GM18526 (cell line): Measurements from ENCODE around the gene UBE2Q2.

ENCODE experiments used
- POLR2A ChIP-seq: IDR thresholded peaks from 3 replicates; pipeline ENCODE4 v1.6.1; 2011; ENCODE audit not compliant: insufficient read length; ENCODE audit errors: extremely low read depth

UBE2Q2 gene

DNA sequence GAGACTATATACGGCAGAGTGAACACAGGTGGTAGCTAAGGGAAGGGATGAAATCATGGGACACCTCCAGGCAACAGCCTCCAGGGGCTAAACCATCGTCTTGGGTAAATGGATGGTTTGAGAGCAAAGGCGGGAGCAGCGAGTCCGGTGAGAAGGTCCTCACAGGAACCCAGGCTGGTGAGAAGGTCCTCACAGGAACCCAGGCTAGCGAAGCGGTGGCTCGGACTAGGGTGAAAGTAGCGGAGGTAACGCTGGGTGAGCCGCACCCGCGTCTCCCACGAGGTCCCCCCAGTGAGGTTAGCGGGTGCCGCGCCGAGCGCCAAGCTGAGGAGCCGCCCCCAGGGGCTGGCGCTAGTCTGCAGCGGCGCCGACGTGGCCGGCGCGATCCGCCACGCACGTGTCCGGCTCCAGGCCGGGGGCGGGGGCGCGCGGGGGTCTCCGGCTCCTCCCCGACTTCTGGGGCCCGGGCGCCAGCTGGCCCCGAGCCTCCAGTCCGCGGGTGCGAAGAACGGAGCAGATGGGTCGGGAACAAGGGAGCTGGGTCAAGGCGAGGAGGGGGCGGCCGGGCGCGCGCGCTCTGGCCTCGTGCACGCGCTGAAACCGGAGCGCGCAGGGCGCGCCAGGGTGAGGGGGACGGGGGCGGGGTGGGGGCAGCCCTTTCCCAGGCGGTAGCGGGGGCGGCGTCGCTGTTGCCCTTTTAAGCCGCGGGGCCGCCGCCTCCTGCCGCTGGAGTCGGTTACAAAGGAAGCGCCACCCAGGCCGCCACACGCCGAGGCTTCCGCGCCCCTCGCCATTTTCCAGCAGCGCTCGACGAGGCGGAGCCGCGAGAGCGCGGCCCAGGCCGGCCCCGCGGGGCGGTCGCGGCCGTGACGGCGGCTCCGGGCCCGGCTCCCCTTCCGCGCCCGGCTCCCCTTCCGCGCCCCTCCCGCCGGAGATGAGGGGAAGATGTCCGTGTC is at the start of gene UBE2Q2:
Gene UBE2Q2 (plus strand): TSS at position 726 of the 956 bp plus-strand sequence. CDS start 220 bp downstream, at position 946.
- peak; percentile 46 for TF ChIP-seq POLR2A

DNA sequence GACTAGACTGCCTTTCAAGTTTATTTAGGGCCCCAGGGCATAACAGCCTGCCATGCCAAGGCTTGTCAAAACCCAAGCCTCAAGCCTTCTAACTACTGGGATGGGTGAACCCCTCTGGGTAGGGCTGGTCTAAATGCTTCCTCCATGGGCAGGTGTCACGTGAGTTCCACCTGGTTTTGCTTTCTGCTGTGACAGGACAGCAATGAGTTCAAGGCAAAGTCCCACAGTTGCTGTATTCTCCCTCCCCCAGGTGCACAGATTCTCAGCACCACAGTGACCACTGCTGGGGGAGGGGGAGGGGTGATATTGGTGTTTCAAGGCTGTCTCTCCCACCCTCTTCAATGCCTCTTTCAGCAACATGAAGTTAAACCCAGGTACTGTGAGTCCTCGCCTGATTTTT is 46.9 kb upstream of the UBE2Q2 start:
- TF ChIP-seq POLR2A, result no peak

DNA sequence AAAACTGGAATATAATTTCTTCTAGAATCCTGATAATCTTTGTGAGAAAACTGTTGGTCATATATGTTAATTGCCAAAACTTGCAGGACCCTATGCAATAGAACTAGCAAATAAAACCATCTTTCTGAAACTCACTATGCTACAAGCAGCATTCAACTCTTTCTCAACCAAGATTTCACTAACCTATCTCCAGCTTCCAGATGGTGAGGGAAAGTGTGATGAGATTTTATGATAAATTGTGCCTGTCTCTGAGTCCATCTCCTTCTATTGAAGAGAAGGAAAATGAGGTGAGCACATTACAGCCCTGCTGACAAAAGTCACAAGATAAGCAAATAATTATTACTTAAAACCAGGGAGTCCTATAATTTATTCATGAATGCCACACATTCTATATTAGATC is 44.1 kb upstream of the UBE2Q2 start:
- TF ChIP-seq POLR2A, result no peak

DNA sequence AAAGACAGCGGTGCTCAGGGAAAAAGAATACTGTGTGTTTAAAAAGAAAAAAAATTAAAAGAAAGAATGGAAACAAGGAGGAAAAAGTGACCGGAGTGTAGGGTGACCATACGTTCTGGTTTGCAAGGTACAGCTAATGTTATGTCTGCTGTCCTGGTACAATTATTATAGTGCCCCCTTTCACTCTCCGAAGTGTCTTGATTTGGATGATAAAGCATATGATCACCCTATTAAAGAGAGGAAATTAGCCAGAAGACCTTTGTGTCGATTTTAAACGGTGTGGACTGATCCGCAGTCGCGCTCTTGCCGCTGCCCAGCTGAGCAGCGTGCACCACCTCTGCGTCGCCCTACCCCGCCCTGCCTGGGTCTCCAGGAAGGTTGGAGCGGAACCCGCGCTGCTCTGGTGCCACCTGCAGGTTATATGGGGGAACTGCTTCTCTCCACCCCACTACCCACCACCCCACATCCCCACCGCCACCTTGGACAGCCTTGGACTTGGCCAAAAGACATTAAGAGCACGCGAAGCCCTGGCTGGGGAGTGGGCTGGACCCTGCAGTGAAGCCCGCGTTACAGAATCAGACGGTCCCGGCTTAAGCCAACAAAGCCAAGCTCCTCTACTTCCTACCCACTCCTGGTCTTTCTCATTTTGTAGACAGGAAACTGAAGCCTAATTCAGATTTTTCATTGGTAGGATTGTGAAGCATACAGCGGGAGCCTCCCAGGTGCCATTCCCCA is 41.2 kb upstream of the UBE2Q2 start:
- TF ChIP-seq POLR2A, result no peak

DNA sequence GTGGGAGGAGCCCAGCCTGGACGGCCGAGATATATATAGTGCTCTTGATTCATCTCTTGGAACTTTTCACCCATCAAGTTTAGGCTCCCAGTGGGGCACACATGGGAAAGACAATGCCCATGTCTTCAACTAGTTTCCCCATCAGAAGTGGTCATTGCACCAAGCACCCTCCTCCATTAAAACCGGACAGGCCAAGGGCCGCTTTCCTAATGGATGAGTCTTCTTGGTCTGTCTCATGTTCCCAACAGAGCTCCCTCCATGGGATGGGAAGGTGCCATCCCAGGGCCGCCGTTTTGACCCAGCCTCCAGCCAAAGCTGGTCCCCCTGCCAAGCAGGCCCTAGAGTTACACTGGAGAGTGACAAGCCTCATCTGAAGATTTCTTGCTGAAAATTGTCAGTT is 34.7 kb upstream of the UBE2Q2 start:
- TF ChIP-seq POLR2A, result no peak

DNA sequence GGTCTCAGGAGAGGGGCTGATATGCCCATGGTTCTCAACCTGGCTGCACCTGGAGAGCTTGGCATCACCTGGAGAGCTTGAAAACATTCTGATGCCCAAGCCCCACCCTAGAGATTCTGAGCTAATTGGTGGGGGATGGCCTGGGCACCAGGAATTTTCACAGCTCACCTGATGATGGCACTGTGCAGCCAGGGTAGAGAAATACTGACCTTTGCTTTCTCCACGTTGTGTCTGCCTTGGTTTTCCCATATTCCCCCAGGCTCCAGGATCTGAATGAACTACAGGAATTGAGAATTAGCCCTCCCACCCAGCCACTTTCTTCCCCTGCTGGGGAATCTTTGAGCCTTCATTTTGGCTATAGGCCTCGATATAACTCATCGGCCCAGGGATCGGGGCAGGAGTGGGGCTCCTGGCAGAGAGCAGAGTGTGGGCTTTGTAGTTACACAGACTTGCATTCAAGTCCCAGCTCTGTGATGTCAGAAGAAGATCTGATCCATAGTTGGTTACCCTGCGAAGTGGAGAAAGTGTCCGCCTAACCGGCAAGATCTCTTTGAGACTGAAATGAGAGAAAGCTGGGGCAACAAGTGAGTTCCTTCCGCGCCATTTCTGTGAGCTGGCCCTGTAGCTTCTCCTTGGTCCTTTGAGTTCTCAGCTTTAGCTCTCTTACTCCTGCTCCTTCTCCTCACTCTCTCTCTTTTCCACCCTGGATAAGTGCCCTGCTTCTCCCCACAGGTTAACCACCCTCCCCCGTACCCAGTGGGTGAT is 33.1 kb upstream of the UBE2Q2 start:
- no peak for TF ChIP-seq POLR2A

DNA sequence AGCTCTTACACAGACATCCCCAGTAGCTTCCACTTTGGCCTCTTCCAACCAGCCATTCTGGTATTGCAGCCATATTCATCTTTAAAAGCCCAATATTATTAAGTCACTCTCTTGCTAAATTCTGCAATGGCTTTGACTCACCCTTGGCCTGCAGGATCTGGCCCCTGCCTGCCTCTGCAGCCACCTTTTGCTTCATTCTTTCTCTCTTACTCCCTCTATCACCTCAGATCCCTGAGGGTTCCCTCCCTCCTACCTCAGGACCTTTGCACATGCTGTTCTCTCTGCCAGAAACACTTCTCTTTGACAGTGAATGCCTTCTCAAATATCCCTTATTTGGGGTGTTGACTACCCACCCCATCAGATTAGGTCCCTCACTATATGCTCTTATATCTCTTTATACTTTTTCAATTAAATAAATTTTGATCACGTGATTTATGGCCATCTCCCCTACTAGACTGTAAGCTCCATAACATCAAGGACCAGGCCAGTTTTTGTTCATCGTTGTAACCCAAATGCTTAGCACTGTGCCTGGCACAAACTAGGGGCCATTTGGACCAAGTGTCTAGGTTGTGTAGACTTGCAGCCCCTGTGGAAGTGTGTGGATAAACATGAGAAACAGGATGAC is 32.3 kb upstream of the UBE2Q2 start:
- no peak for TF ChIP-seq POLR2A

DNA sequence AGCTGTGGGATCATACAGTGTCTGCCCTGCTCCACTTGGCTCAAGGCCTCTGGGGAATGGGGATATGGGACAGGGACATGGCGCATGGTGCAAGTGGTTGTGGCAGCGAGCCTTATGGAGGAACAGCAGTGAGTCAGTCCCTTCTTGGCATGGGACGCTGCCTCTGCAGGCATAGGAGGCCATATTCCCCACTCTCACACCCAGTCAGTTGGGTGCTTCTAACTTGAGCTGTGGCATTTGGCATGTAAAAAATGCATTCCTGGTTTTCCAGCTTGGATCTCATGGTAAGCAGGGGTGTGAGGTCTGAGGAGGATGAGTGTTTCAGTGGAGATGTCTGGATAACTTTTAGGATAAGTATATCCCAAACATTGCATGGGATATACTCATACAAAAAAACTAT is 31.6 kb upstream of the UBE2Q2 start:
- no peak for TF ChIP-seq POLR2A

DNA sequence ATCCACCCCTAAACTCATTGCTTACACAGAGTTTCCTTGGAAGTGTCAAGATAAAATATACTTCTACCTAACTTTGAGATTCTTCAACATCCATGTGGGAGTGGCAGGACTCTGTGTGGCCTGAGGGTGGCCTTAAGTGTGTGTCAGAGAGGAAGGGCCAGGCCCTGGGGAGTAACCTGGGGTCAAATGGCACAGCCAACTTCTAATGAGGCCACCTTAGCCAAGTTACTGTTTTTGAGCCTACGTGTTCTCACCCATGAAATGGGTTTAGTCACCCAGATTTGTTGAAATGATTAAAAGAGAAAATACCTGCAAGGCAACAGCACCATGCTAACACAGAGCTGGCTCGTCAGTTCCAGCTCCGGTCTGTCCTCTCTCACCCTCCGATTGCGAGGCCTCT is 28.5 kb upstream of the UBE2Q2 start:
- TF ChIP-seq POLR2A, result no peak

DNA sequence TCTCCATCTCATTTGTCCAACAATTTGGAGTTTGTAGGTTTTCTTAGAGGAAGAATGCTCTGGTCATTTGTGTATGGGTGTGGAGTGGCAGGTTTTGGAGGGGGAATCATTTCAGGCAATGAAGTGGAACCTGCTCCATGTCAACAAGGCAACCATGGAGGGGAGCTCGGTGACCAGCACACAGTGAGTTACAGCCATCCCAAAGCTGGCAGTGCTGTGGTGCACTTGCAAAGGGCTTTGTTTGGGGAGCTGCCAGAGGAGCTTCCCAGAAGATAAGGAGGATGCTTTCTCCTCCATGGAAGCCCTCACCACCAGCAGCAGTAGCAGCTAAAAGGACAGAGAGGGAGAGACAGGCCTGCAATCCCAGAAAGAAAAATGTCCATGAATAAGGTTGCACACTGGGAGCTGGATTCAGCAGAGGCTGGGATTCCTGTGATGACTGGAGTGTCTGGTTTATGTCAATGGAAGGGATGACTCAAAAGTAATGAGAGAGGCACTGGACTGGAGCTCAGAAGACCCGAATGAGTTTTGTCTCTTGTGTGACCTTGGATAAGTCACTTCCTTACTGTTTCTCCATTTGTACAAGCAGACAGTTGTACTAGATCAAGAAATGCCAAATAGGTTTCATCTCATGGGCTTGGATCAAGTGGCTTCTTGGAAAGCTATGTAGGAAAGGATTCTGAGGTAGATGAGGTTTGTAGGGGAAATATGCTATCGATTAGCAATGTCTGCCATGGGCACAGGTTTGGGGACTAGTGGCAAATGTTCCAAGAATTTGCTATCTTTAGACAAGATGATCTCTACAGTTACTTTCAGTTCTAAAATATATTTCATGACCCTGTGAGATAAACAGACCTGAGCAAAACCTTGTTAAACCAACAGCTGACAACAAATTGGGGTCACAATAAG is 27.2 kb upstream of the UBE2Q2 start:
- TF ChIP-seq POLR2A, result no peak

DNA sequence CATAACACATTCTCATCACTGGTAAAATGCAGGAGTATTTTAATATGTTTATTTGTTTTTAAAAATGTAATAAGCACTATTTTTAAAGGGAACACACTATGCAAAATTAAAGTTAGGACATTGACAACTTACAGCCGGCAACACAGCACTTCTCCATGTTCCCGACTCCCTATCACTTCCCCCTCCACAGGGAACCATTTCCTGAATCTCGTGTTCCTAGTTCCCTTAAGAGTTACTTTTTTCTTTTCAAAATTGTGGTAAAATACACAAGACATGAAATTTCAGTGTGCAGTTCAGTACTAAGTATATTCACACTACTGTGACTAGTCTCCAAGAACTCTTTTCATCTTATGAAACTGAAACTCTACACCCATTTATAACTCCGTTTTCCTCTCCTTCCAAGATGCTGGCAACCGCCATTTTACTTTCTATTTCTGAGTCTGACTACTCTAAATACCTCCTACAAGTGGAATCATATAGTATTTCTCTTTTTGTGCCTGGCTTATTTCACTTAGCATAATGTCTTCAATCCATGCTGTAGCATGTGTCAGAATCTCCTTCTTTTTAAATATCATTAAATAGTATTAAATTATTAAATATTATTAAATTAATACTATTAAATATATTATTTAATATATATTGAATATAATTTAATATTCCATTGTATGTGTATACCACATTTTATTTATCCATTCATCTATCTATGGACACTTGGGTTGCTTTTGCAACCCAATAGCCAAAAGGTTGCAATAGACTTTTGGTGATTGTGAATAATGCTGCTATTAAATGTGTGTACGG is 25.9 kb upstream of the UBE2Q2 start:
- no peak for TF ChIP-seq POLR2A

DNA sequence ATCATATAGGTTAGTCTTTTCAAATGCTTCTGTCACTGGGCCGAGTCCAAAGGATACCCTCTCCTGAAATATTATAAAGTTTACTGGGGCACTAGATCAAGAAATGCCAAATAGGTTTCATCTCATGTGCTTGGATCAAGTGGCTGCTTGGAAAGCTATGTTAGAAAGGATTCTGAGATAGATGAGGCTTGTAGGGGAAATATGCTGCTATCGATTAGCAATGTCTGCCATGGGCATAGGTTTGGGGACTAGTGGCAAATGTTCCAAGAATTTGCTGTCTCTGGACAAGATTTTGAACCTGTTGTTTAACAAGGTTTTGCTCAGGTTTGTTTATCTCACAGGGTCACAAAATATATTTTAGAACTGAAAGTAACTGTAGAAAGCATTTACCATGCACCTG is 23.0 kb upstream of the UBE2Q2 start:
- no peak for TF ChIP-seq POLR2A

DNA sequence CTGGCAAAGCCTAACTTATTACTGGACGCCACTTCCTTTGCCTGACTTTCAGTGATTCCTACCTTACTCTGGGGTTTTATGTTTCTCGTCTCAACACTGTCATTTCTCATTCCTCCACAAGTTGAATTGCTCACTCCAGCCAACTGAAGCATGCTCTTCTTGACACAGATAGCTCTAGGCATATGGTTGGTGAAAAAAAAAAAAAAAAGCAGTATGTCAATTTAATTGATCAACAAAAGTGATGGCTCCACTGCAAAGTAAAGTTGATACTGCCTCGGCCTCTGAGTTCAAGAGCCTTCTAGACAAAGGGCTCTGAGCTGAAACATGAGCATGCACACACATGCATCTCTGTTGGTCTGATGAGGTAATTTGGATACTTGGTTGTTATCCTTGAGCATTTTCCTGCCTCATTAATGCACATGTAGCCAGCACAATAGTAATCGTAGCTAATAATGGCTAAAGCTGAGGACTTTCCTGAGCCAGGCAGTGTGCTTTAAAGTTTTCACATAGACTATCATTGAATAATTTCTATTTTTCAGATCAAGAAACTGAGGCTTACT is 21.4 kb upstream of the UBE2Q2 start:
- no peak for TF ChIP-seq POLR2A
